LNCaP clone FGC (cell line): ENCODE data around the gene BIRC5.

ENCODE experiments used
- DNase-seq: peaks from one replicate; pipeline ENCODE4 v3.0.0-alpha.2; 2011; ENCODE audit warnings: low read depth
- H3K4me3 ChIP-seq: 2 replicates; pipeline ENCODE4 v1.5.1; 2011; ENCODE audit warnings: mild to moderate bottlenecking, low read depth, low read length, control low read depth
- CTCF ChIP-seq: IDR thresholded peaks from 2 replicates; pipeline ENCODE4 v1.5.1; 2012; ENCODE audit warnings: mild to moderate bottlenecking; ENCODE audit not compliant: control insufficient read depth, insufficient read depth; ENCODE audit errors: extremely low read depth

BIRC5 gene

GRCh38 chr17:78255029-78255656 lies 41.1 kb downstream of the BIRC5 start:
- DNase-seq, result no peak
- TF ChIP-seq CTCF, result no peak
- no peak overlapping the region for H3K4me3 ChIP-seq

- TF ChIP-seq CTCF, result no peak
- H3K4me3 ChIP-seq, result no peak overlapping the region
- DNase-seq, result no peak
Observed at GRCh38 chr17:78255953-78256706, 42.1 kb downstream of the BIRC5 start.

- no peak for TF ChIP-seq CTCF
- no peak for DNase-seq
- H3K4me3 ChIP-seq, result no peak overlapping the region
Observed at GRCh38 chr17:78256707-78257591, 42.9 kb downstream of the BIRC5 start.

GRCh38 chr17:78257810-78258322 lies 43.8 kb downstream of the BIRC5 start:
- TF ChIP-seq CTCF, result no peak
- no peak for DNase-seq
- no peak overlapping the region for H3K4me3 ChIP-seq

GRCh38 chr17:78258323-78259191 lies 44.5 kb downstream of the BIRC5 start:
- TF ChIP-seq CTCF, result no peak

GRCh38 chr17:78259192-78259554 lies 45.1 kb downstream of the BIRC5 start:
- no peak for TF ChIP-seq CTCF
- no peak for DNase-seq
- no peak overlapping the region for H3K4me3 ChIP-seq

More at GRCh38 chr17:78258323-78259191, 44.5 kb downstream of the BIRC5 start:
- no peak for DNase-seq
- H3K4me3 ChIP-seq, result no peak overlapping the region
